ENCODE results near the gene ELP5.

ELP5 gene

GRCh38 chr17:7254511-7254910 is 2.5 kb downstream of the ELP5 start:
- in situ Hi-C loops (cut with HindIII; ENCODE audit: low sequenced_read_pairs): no loop called here
- TF ChIP-seq CTCF (IDR thresholded peaks at IDR 0.05; ENCODE audit: low read depth, low read length, missing control alignments): no peak
- H3K4me3 ChIP-seq (ENCODE audit: low read depth, low read length): no peak overlapping the region
- DNase-seq (ENCODE audit: low read depth): no peak

GRCh38 chr17:7256766-7257456 is 4.9 kb downstream of the ELP5 start:
- in situ Hi-C loops (cut with HindIII; ENCODE audit: low sequenced_read_pairs): no loop called here
- H3K4me3 ChIP-seq (ENCODE audit: low read depth, low read length): no peak overlapping the region
- DNase-seq (ENCODE audit: low read depth): no peak
- no peak for TF ChIP-seq CTCF (IDR thresholded peaks at IDR 0.05; ENCODE audit: low read depth, low read length, missing control alignments)

GRCh38 chr17:7258731-7259554 is 6.9 kb downstream of the ELP5 start:
- in situ Hi-C loops (cut with HindIII; ENCODE audit: low sequenced_read_pairs): no loop called here
- no peak for TF ChIP-seq CTCF (IDR thresholded peaks at IDR 0.05; ENCODE audit: low read depth, low read length, missing control alignments)
- DNase-seq (ENCODE audit: low read depth): no peak
- H3K4me3 ChIP-seq (ENCODE audit: low read depth, low read length): no peak overlapping the region

- in situ Hi-C loops (cut with HindIII; ENCODE audit: low sequenced_read_pairs): no loop called here
- no peak for DNase-seq (ENCODE audit: low read depth)
- H3K4me3 ChIP-seq (ENCODE audit: low read depth, low read length): no peak overlapping the region
- TF ChIP-seq CTCF (IDR thresholded peaks at IDR 0.05; ENCODE audit: low read depth, low read length, missing control alignments): no peak
Observed at GRCh38 chr17:7259555-7259889, 7.5 kb downstream of the ELP5 start.

- TF ChIP-seq CTCF (IDR thresholded peaks at IDR 0.05; ENCODE audit: low read depth, low read length, missing control alignments): no peak
- in situ Hi-C loops (cut with HindIII; ENCODE audit: low sequenced_read_pairs): no loop called here
- no peak overlapping the region for H3K4me3 ChIP-seq (ENCODE audit: low read depth, low read length)
- DNase-seq (ENCODE audit: low read depth): no peak
Observed at GRCh38 chr17:7260151-7260550, 8.1 kb downstream of the ELP5 start.

GRCh38 chr17:7260651-7261378 is 8.8 kb downstream of the ELP5 start:
- in situ Hi-C loops (cut with HindIII; ENCODE audit: low sequenced_read_pairs): no loop called here
- H3K4me3 ChIP-seq (ENCODE audit: low read depth, low read length): peak overlapping the region; percentile 27
- no peak for TF ChIP-seq CTCF (IDR thresholded peaks at IDR 0.05; ENCODE audit: low read depth, low read length, missing control alignments)
- no peak for DNase-seq (ENCODE audit: low read depth)

Data from astrocyte of the cerebellum (primary cell).